Activated T-cell treated with anti-CD3 and anti-CD28 coated beads, Interleukin-2, amount 50 U/mL, for 1 hour (primary cell): ENCODE results near the gene ARL3.
"Not testable (repeated sequence)": the region's sequence is repeated elsewhere in the genome, so short reads cannot be mapped to it uniquely, and the experiment has no call there.

Source experiments
- DNase-seq: peaks from one replicate; pipeline ENCODE4 v3.0.0-alpha.2; 2020

ARL3 gene

GRCh38 chr10:102735065-102735562, 20.9 kb upstream of the ARL3 start:
- no peak for DNase-seq

GRCh38 chr10:102732661-102733060, 18.5 kb upstream of the ARL3 start:
- no peak for DNase-seq

- no peak for DNase-seq
Observed at GRCh38 chr10:102731222-102731800, 17.1 kb upstream of the ARL3 start.

GRCh38 chr10:102729029-102730026, 15.1 kb upstream of the ARL3 start:
- peak; percentile 64 for DNase-seq

GRCh38 chr10:102727037-102727818, 13.0 kb upstream of the ARL3 start:
- DNase-seq: no peak

- no peak for DNase-seq
Observed at GRCh38 chr10:102726274-102726673, 12.1 kb upstream of the ARL3 start.

GRCh38 chr10:102723989-102724388, 9.8 kb upstream of the ARL3 start:
- DNase-seq: no peak

- DNase-seq: no peak
Observed at GRCh38 chr10:102721954-102722353, 7.8 kb upstream of the ARL3 start.

GRCh38 chr10:102720775-102721301, 6.6 kb upstream of the ARL3 start:
- DNase-seq: no peak

- no peak for DNase-seq
Observed at GRCh38 chr10:102720337-102720736, 6.1 kb upstream of the ARL3 start.

GRCh38 chr10:102718220-102718619, 4.0 kb upstream of the ARL3 start:
- no peak for DNase-seq

- DNase-seq: not testable (repeated sequence)
Observed at GRCh38 chr10:102716900-102717565, 2.8 kb upstream of the ARL3 start.

- DNase-seq: no peak
Observed at GRCh38 chr10:102715880-102716279, 1.7 kb upstream of the ARL3 start.

- no peak for DNase-seq
Observed at GRCh38 chr10:102714621-102715455, 641 bp upstream of the ARL3 start, which contains the start of gene SFXN2. TSS of gene SFXN2 (plus strand) at chr10:102714636. CDS start at chr10:102726637, 12,001 bp downstream.

GRCh38 chr10:102713539-102713813, 721 bp downstream of the ARL3 start:
- no peak for DNase-seq

GRCh38 chr10:102712843-102713538, 1.2 kb downstream of the ARL3 start:
- DNase-seq: no peak

GRCh38 chr10:102712089-102712488, 2.1 kb downstream of the ARL3 start:
- no peak for DNase-seq

- no peak for DNase-seq
Observed at GRCh38 chr10:102710609-102711008, 3.6 kb downstream of the ARL3 start.

GRCh38 chr10:102705531-102705930, 8.7 kb downstream of the ARL3 start:
- no peak for DNase-seq

GRCh38 chr10:102704915-102705314, 9.3 kb downstream of the ARL3 start:
- DNase-seq: no peak

GRCh38 chr10:102702742-102703141, 11.5 kb downstream of the ARL3 start:
- DNase-seq: no peak
